K562 (cell line): ENCODE measurements around the gene CYSLTR1. TPM values are rescaled to one million over a fixed set of nuclear protein-coding genes. Genes with fewer than 3 reads are reported as not detected.

Experiments used
- polyA plus RNA-seq, 8 experiments: library from polyadenylated mRNA; depleted of rRNA in 4 of 8; stranded (reverse) in 5 of 8; unstranded in 3 of 8; fragments of >200 nt; fragmentation: Nextera tagmentation in 2 of 8; fragmentation: Illumina TruSeq in 1 of 8; extraction: Ambion mirVana in 2 of 8; extraction: Trizol in 1 of 8; gene quantifications; 2 replicates each; pipeline versions ENCODE4 v1.2.1 to v1.2.3, GENCODE V29; 2011 to 2014; ENCODE audit warnings: inconsistent platforms in 1 of 8, missing spikeins in 1 of 8
- total RNA-seq, 7 experiments: library from RNA; depleted of rRNA in 6 of 7; stranded (reverse); fragments of >200 nt in 6 of 7; fragmentation: Illumina TruSeq in 2 of 7; extraction: Trizol in 2 of 7; gene quantifications; 2 replicates each; pipeline versions ENCODE4 v1.2.1 to v1.2.3, GENCODE V29; 2011 to 2021; ENCODE audit warnings: low replicate concordance in 1 of 7

The CYSLTR1 gene
- total and polyA plus RNA-seq, 9 of the 15 experiments (the other 6 are each of a cell fraction or from before 2014, with no cell fraction given): 0.04 to 0.07 TPM; not detected in 7

Other genes with a start within 250 kb of the CYSLTR1 start
- 199 and 230 TPM in 2 replicates for gene PGK1, start 223.4 kb downstream of the CYSLTR1 start, total RNA-seq (2014; rRNA removed)
- gene PGK1, start 223.4 kb downstream of the CYSLTR1 start, total RNA-seq (2014; rRNA removed; fragmentation: Illumina TruSeq; extraction: Trizol): 378 and 428 TPM in 2 replicates
- 253 and 265 TPM in 2 replicates for gene PGK1, start 223.4 kb downstream of the CYSLTR1 start, total RNA-seq (2015; rRNA removed; fragmentation: Illumina TruSeq; extraction: Trizol)
- 397 and 412 TPM in 2 replicates for gene PGK1, start 223.4 kb downstream of the CYSLTR1 start, total RNA-seq (2021)
- 1,361 and 1,378 TPM in 2 replicates for gene PGK1, start 223.4 kb downstream of the CYSLTR1 start, polyA plus RNA-seq (2011; rRNA removed)
- 332 and 352 TPM in 2 replicates for gene PGK1, start 223.4 kb downstream of the CYSLTR1 start, polyA plus RNA-seq (2014; fragmentation: Illumina TruSeq; extraction: Trizol)
- gene PGK1, start 223.4 kb downstream of the CYSLTR1 start, polyA plus RNA-seq (2014; fragmentation: Nextera tagmentation; extraction: Ambion mirVana): 100 to 1,000 TPM; 541 to 543 TPM
- gene PGK1, start 223.4 kb downstream of the CYSLTR1 start, polyA plus RNA-seq (2014; rRNA removed): 294 and 317 TPM in 2 replicates
- 10.9 and 16.1 TPM in 2 replicates for gene TAF9B, start 188.0 kb downstream of the CYSLTR1 start, total RNA-seq (2014; rRNA removed)
- 28.1 and 31.4 TPM in 2 replicates for gene TAF9B, start 188.0 kb downstream of the CYSLTR1 start, total RNA-seq (2014; rRNA removed; fragmentation: Illumina TruSeq; extraction: Trizol)
- 20.6 and 20.8 TPM in 2 replicates for gene TAF9B, start 188.0 kb downstream of the CYSLTR1 start, total RNA-seq (2015; rRNA removed; fragmentation: Illumina TruSeq; extraction: Trizol)
- 18.6 and 19.1 TPM in 2 replicates for gene TAF9B, start 188.0 kb downstream of the CYSLTR1 start, total RNA-seq (2021)
- 32.9 and 42.1 TPM in 2 replicates for gene TAF9B, start 188.0 kb downstream of the CYSLTR1 start, polyA plus RNA-seq (2011; rRNA removed)
- 26.2 and 30.3 TPM in 2 replicates for gene TAF9B, start 188.0 kb downstream of the CYSLTR1 start, polyA plus RNA-seq (2014; fragmentation: Illumina TruSeq; extraction: Trizol)
- 10 to 100 TPM; 19.3 to 36.5 TPM for gene TAF9B, start 188.0 kb downstream of the CYSLTR1 start, polyA plus RNA-seq (2014; fragmentation: Nextera tagmentation; extraction: Ambion mirVana)
- gene TAF9B, start 188.0 kb downstream of the CYSLTR1 start, polyA plus RNA-seq (2014; rRNA removed): 16.7 and 17.7 TPM in 2 replicates